Measurements from ENCODE around the gene MYH6. TPM values are rescaled to one million over a fixed set of nuclear protein-coding genes. Genes with fewer than 3 reads are reported as not detected.

The MYH6 gene
- polyA plus RNA-seq, 4 donors = 0.01 to 52.1 (median 1.1) TPM

GRCh38 chr14:23365036-23365731 is 42.9 kb downstream of the MYH6 start, which contains the start of gene EFS:
Gene EFS, minus strand, starts transcription at chr14:23365172. Its CDS starts 147 bp downstream, at chr14:23365025.
- peaks cover 0 to 8% (median 0%) of the 10 kb centered on the region in 3 donors for H3K36me3 ChIP-seq (ENCODE audit: control insufficient read depth in 3 of 3, insufficient read depth in 2 of 3, low read depth in 1 of 3, low read length in 3 of 3)
- DNase-seq (peak in 1 of 2 donors; percentile 73), FAIRE-seq (no peak)
- peaks cover 6 to 16% (median 6%) of the 10 kb centered on the region in 3 donors for H3K27me3 ChIP-seq (ENCODE audit: control insufficient read depth in 3 of 3, insufficient read depth in 3 of 3, low read length in 3 of 3)
- no peaks in the 10 kb centered on the region for H3K9me3 ChIP-seq (ENCODE audit: control insufficient read depth in 2 of 2, insufficient read depth in 1 of 2, low read depth in 1 of 2, low read length in 1 of 2)
- peaks cover 0 to 11% (median 3%) of the 10 kb centered on the region in 3 donors for H3K4me1 ChIP-seq (ENCODE audit: control insufficient read depth in 3 of 3, insufficient read depth in 2 of 3, low read depth in 1 of 3, low read length in 2 of 3)
- peak within 1 kb of the TSS in 2 of 3 donors; percentile 16 to 56 for H3K4me3 ChIP-seq (ENCODE audit: low read depth in 1 of 3, low read length in 3 of 3)
- WGBS, 3 donors = 3 to 11% (median 5%) methylated on average over 31 to 74 of the region's 74 CpGs
- H3K27ac ChIP-seq (ENCODE audit: low read depth in 1 of 3, low read length in 2 of 3) = peak within 1 kb of the TSS; percentile 51 to 89 (median 86)

GRCh38 chr14:23364164-23365035 is 43.7 kb downstream of the MYH6 start:
- Histone ChIP-seq H3K9me3 (ENCODE audit: control insufficient read depth in 2 of 2, insufficient read depth in 1 of 2, low read depth in 1 of 2, low read length in 1 of 2) (no peaks in the 10 kb centered on the region), H3K27ac (ENCODE audit: low read depth in 1 of 3, low read length in 2 of 3) (peak overlapping the region in 2 of 3 donors; percentile 75 to 86), H3K4me3 (ENCODE audit: low read depth in 1 of 3, low read length in 3 of 3) (peak overlapping the region in 1 of 3 donors; percentile 54), H3K27me3 (ENCODE audit: control insufficient read depth in 3 of 3, insufficient read depth in 3 of 3, low read length in 3 of 3) (peaks cover 6 to 16% (median 6%) of the 10 kb centered on the region in 3 donors), H3K4me1 (ENCODE audit: control insufficient read depth in 3 of 3, insufficient read depth in 2 of 3, low read depth in 1 of 3, low read length in 2 of 3) (peaks cover 0 to 11% (median 3%) of the 10 kb centered on the region in 3 donors), H3K36me3 (ENCODE audit: control insufficient read depth in 3 of 3, insufficient read depth in 2 of 3, low read depth in 1 of 3, low read length in 3 of 3) (peaks cover 0 to 15% (median 0%) of the 10 kb centered on the region in 3 donors)
- DNase-seq (peak in 1 of 2 donors; percentile 23), FAIRE-seq (no peak)
- 33 to 55% (median 44%) methylated on average over 20 to 21 of the region's 21 CpGs for WGBS, 3 donors

GRCh38 chr14:23362200-23362599 is 45.9 kb downstream of the MYH6 start:
- no peak for DNase-seq
- FAIRE-seq = no peak
- peaks cover 0 to 11% (median 3%) of the 10 kb centered on the region in 3 donors for H3K4me1 ChIP-seq (ENCODE audit: control insufficient read depth in 3 of 3, insufficient read depth in 2 of 3, low read depth in 1 of 3, low read length in 2 of 3)
- H3K9me3 ChIP-seq (ENCODE audit: control insufficient read depth in 2 of 2, insufficient read depth in 1 of 2, low read depth in 1 of 2, low read length in 1 of 2) = no peaks in the 10 kb centered on the region
- H3K27ac ChIP-seq (ENCODE audit: low read depth in 1 of 3, low read length in 2 of 3) = peak overlapping the region in 1 of 3 donors; percentile 51
- peaks cover 0 to 27% (median 0%) of the 10 kb centered on the region in 3 donors for H3K36me3 ChIP-seq (ENCODE audit: control insufficient read depth in 3 of 3, insufficient read depth in 2 of 3, low read depth in 1 of 3, low read length in 3 of 3)
- H3K27me3 ChIP-seq (ENCODE audit: control insufficient read depth in 3 of 3, insufficient read depth in 3 of 3, low read length in 3 of 3) = peaks cover 4 to 16% (median 6%) of the 10 kb centered on the region in 3 donors
- H3K4me3 ChIP-seq (ENCODE audit: low read depth in 1 of 3, low read length in 3 of 3) = no peak overlapping the region
- 62 to 82% (median 62%) methylated on average over 3 of the region's 3 CpGs for WGBS, 3 donors

- Histone ChIP-seq H3K4me1 (ENCODE audit: control insufficient read depth in 3 of 3, insufficient read depth in 2 of 3, low read depth in 1 of 3, low read length in 2 of 3) (peaks cover 0 to 9% (median 3%) of the 10 kb centered on the region in 3 donors), H3K9me3 (ENCODE audit: control insufficient read depth in 2 of 2, insufficient read depth in 1 of 2, low read depth in 1 of 2, low read length in 1 of 2) (no peaks in the 10 kb centered on the region), H3K36me3 (ENCODE audit: control insufficient read depth in 3 of 3, insufficient read depth in 2 of 3, low read depth in 1 of 3, low read length in 3 of 3) (peaks cover 0 to 30% (median 0%) of the 10 kb centered on the region in 3 donors), H3K27ac (ENCODE audit: low read depth in 1 of 3, low read length in 2 of 3) (peak overlapping the region in 1 of 3 donors; percentile 51), H3K4me3 (ENCODE audit: low read depth in 1 of 3, low read length in 3 of 3) (no peak overlapping the region), H3K27me3 (ENCODE audit: control insufficient read depth in 3 of 3, insufficient read depth in 3 of 3, low read length in 3 of 3) (peaks cover 6 to 15% (median 7%) of the 10 kb centered on the region in 3 donors)
- FAIRE-seq = no peak
- no peak for DNase-seq
- 79 to 80% (median 80%) methylated on average over 6 of the region's 6 CpGs for WGBS, 3 donors
Measured at GRCh38 chr14:23361763-23362162, 46.3 kb downstream of the MYH6 start.

- peaks cover 6 to 13% (median 7%) of the 10 kb centered on the region in 3 donors for H3K27me3 ChIP-seq (ENCODE audit: control insufficient read depth in 3 of 3, insufficient read depth in 3 of 3, low read length in 3 of 3)
- no peak for FAIRE-seq
Measured at GRCh38 chr14:23361320-23361719, 46.8 kb downstream of the MYH6 start.

GRCh38 chr14:23360496-23360895 is 47.6 kb downstream of the MYH6 start:
- DNase-seq = no peak
- no peak for FAIRE-seq

More at GRCh38 chr14:23361320-23361719, 46.8 kb downstream of the MYH6 start:
- Histone ChIP-seq H3K4me1 (ENCODE audit: control insufficient read depth in 3 of 3, insufficient read depth in 2 of 3, low read depth in 1 of 3, low read length in 2 of 3) (peaks cover 0 to 6% (median 3%) of the 10 kb centered on the region in 3 donors), H3K4me3 (ENCODE audit: low read depth in 1 of 3, low read length in 3 of 3) (no peak overlapping the region), H3K27ac (ENCODE audit: low read depth in 1 of 3, low read length in 2 of 3) (peak overlapping the region in 1 of 3 donors; percentile 51), H3K36me3 (ENCODE audit: control insufficient read depth in 3 of 3, insufficient read depth in 2 of 3, low read depth in 1 of 3, low read length in 3 of 3) (peaks cover 0 to 34% (median 0%) of the 10 kb centered on the region in 3 donors), H3K9me3 (ENCODE audit: control insufficient read depth in 2 of 2, insufficient read depth in 1 of 2, low read depth in 1 of 2, low read length in 1 of 2) (no peaks in the 10 kb centered on the region)
- DNase-seq = no peak

GRCh38 chr14:23359722-23360447 is 48.2 kb downstream of the MYH6 start:
- no peak for DNase-seq
- Histone ChIP-seq H3K27me3 (ENCODE audit: control insufficient read depth in 3 of 3, insufficient read depth in 3 of 3, low read length in 3 of 3) (peaks cover 0 to 5% (median 5%) of the 10 kb centered on the region in 3 donors), H3K4me1 (ENCODE audit: control insufficient read depth in 3 of 3, insufficient read depth in 2 of 3, low read depth in 1 of 3, low read length in 2 of 3) (peaks cover 0 to 5% (median 0%) of the 10 kb centered on the region in 3 donors), H3K36me3 (ENCODE audit: control insufficient read depth in 3 of 3, insufficient read depth in 2 of 3, low read depth in 1 of 3, low read length in 3 of 3) (peaks cover 0 to 34% (median 0%) of the 10 kb centered on the region in 3 donors), H3K4me3 (ENCODE audit: low read depth in 1 of 3, low read length in 3 of 3) (no peak overlapping the region), H3K27ac (ENCODE audit: low read depth in 1 of 3, low read length in 2 of 3) (no peak overlapping the region), H3K9me3 (ENCODE audit: control insufficient read depth in 2 of 2, insufficient read depth in 1 of 2, low read depth in 1 of 2, low read length in 1 of 2) (no peaks in the 10 kb centered on the region)
- FAIRE-seq = no peak
- 82 to 87% (median 84%) methylated on average over 22 of the region's 22 CpGs for WGBS, 3 donors

More at GRCh38 chr14:23360496-23360895, 47.6 kb downstream of the MYH6 start:
- 65 to 73% (median 70%) methylated on average over 11 of the region's 11 CpGs for WGBS, 3 donors
- no peak overlapping the region for H3K27ac ChIP-seq (ENCODE audit: low read depth in 1 of 3, low read length in 2 of 3)
- peaks cover 5 to 7% (median 6%) of the 10 kb centered on the region in 3 donors for H3K27me3 ChIP-seq (ENCODE audit: control insufficient read depth in 3 of 3, insufficient read depth in 3 of 3, low read length in 3 of 3)
- peaks cover 0 to 34% (median 0%) of the 10 kb centered on the region in 3 donors for H3K36me3 ChIP-seq (ENCODE audit: control insufficient read depth in 3 of 3, insufficient read depth in 2 of 3, low read depth in 1 of 3, low read length in 3 of 3)
- peaks cover 0 to 6% (median under 1%) of the 10 kb centered on the region in 3 donors for H3K4me1 ChIP-seq (ENCODE audit: control insufficient read depth in 3 of 3, insufficient read depth in 2 of 3, low read depth in 1 of 3, low read length in 2 of 3)
- H3K4me3 ChIP-seq (ENCODE audit: low read depth in 1 of 3, low read length in 3 of 3) = no peak overlapping the region
- no peaks in the 10 kb centered on the region for H3K9me3 ChIP-seq (ENCODE audit: control insufficient read depth in 2 of 2, insufficient read depth in 1 of 2, low read depth in 1 of 2, low read length in 1 of 2)
